Muscle layer of duodenum (tissue), 2 donors: ENCODE measurements around the gene SAV1.

ENCODE experiments used
- H3K27ac ChIP-seq: one replicate; pipeline ENCODE4 v1.7.0; 2013; ENCODE audit warnings: mild to moderate bottlenecking, low read length
- H3K27me3 ChIP-seq: one replicate; pipeline ENCODE4 v1.7.0; 2013; ENCODE audit warnings: low read depth, mild to moderate bottlenecking, control low read depth, low read length
- H3K36me3 ChIP-seq, 2 donors: one replicate each; pipeline ENCODE4 v1.7.0; 2013; ENCODE audit warnings: low read length in 2 of 2, control low read depth in 1 of 2, mild to moderate bottlenecking in 1 of 2; ENCODE audit not compliant: insufficient read depth in 2 of 2, control insufficient read depth in 1 of 2
- H3K4me1 ChIP-seq, 2 donors: one replicate each; pipeline ENCODE4 v1.7.0; 2013; ENCODE audit warnings: low read length in 2 of 2, mild to moderate bottlenecking in 2 of 2, control low read depth in 1 of 2, moderate library complexity in 1 of 2; ENCODE audit not compliant: insufficient read depth in 2 of 2, control insufficient read depth in 1 of 2
- H3K4me3 ChIP-seq, 2 donors: one replicate each; pipeline ENCODE4 v1.7.0; 2013; ENCODE audit warnings: low read length in 2 of 2, low read depth in 1 of 2, mild to moderate bottlenecking in 1 of 2
- H3K9me3 ChIP-seq, 2 donors: one replicate each; pipeline ENCODE4 v1.7.0; 2013; ENCODE audit warnings: low read length in 2 of 2, control low read depth in 1 of 2, mild to moderate bottlenecking in 1 of 2; ENCODE audit not compliant: control insufficient read depth in 1 of 2
- donor health status: healthy.

The SAV1 gene

DNA sequence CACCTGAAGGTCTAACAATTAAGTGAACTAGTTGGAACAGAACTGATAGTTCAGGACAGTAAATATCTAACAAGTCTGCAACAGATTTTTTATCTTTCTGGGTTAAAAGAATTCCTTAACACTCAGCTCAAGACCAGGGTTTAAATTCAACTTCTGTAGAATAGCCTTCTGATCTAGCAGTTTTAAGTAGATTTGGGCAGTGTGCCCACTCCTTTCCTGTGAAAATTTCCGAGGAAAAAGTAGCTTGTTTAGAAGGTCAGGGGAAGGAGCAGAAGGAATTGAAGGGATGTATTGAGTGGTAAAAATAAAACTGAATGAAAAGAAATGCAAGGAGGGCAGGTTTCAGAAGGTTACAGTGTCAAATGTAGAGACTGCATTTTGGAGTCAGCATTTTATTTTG is 62.3 kb downstream of the SAV1 start:
- no peaks in the 10 kb centered on the region for H3K9me3 ChIP-seq
- no peak overlapping the region for H3K27ac ChIP-seq
- peaks cover 0 to 3% of the 10 kb centered on the region in 2 donors for H3K36me3 ChIP-seq
- no peak overlapping the region for H3K4me3 ChIP-seq
- no peaks in the 10 kb centered on the region for H3K27me3 ChIP-seq
- H3K4me1 ChIP-seq = no peaks in the 10 kb centered on the region

DNA sequence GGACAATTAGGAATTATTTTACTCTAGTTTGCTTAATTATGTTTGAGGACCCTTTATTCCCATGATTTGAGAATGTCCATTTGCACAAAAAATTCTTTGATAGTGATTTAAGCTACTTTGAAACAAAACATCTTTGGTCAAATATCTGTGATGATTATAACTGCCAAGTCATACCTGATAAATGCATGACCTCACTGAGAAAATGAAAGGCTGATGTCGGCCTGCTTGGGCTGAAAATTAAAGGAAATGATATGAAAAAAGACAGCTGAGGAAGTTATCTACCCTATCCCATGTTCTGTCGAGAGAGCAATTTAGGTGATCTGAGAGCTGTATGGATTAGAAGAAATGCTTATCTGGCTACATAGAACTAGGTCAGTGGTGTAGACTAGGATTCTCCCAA is 64.5 kb downstream of the SAV1 start:
- H3K9me3 ChIP-seq = no peaks in the 10 kb centered on the region

DNA sequence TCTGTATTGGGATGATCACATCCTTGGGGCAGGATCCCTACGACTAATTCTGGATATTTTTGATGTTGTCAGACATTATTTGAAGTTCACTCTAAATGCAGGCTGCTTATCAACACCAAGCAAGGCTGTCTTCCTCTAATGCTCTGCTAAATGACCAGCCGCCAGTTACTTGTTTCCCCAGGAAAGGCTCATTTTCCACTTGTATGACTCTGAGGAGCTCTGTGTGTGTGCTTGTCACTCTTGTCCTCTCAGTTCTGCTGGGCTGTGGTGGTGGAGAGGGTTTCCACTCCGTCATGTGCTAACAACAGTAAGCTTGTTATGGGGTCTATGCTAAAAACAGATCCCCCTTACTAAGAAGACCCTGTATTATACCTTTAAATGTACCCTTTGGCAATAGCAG is 66.1 kb downstream of the SAV1 start:
- H3K27me3 ChIP-seq = no peaks in the 10 kb centered on the region
- no peaks in the 10 kb centered on the region for H3K4me1 ChIP-seq
- H3K27ac ChIP-seq = no peak overlapping the region
- H3K4me3 ChIP-seq = no peak overlapping the region
- no peaks in the 10 kb centered on the region for H3K9me3 ChIP-seq
- peaks cover 0 to 3% of the 10 kb centered on the region in 2 donors for H3K36me3 ChIP-seq

More for the DNA sequence above, 64.5 kb downstream of the SAV1 start:
- H3K27ac ChIP-seq = no peak overlapping the region
- H3K4me1 ChIP-seq = no peaks in the 10 kb centered on the region
- no peaks in the 10 kb centered on the region for H3K27me3 ChIP-seq
- H3K36me3 ChIP-seq = peaks cover 0 to 3% of the 10 kb centered on the region in 2 donors
- no peak overlapping the region for H3K4me3 ChIP-seq

DNA sequence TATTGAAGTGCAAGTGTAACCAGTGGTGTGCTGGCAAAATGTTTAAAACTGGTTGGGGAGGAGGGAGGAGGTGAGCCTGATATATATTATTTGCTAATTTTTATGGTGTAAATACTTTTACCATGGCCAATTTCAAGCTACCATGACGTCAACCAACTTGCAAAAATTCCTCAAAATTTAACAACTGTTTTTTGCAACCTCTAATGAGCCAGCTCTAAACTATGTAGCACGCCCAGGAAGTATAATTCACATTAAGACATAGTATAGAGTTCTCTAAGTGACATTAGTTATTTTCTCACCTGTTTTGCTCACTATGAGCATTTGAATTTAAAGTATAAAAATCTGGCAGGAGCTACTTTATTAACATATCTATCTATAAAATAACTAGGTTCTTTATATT is 66.7 kb downstream of the SAV1 start:
- no peak overlapping the region for H3K27ac ChIP-seq
- H3K27me3 ChIP-seq = no peaks in the 10 kb centered on the region
- H3K9me3 ChIP-seq = no peaks in the 10 kb centered on the region

DNA sequence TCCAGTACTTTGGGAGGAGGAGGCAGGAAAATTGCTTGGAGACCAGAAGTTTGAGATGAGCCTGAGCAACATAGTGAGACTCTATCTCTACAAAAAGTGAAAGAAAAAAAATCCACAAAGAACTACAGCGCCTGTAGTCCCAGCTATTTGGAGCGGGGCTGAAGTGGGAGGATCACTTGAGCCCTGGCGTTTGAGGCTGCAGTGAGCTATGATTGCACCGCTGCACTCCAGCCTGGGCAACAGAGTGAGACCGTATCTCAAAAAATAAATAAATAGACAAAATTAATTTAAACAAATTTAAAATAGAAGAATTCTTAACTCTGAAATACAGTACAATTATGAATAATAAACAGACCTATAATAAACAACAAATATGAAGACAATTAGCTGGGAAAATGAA is 67.3 kb downstream of the SAV1 start:
- H3K9me3 ChIP-seq = no peaks in the 10 kb centered on the region
- no peaks in the 10 kb centered on the region for H3K4me1 ChIP-seq
- peaks cover 0 to 3% of the 10 kb centered on the region in 2 donors for H3K36me3 ChIP-seq
- H3K27ac ChIP-seq = no peak overlapping the region
- no peaks in the 10 kb centered on the region for H3K27me3 ChIP-seq
- H3K4me3 ChIP-seq = no peak overlapping the region

More for the DNA sequence above, 66.7 kb downstream of the SAV1 start:
- Histone ChIP-seq H3K4me3 (no peak overlapping the region), H3K36me3 (peaks cover 0 to 3% of the 10 kb centered on the region in 2 donors), H3K4me1 (no peaks in the 10 kb centered on the region)

DNA sequence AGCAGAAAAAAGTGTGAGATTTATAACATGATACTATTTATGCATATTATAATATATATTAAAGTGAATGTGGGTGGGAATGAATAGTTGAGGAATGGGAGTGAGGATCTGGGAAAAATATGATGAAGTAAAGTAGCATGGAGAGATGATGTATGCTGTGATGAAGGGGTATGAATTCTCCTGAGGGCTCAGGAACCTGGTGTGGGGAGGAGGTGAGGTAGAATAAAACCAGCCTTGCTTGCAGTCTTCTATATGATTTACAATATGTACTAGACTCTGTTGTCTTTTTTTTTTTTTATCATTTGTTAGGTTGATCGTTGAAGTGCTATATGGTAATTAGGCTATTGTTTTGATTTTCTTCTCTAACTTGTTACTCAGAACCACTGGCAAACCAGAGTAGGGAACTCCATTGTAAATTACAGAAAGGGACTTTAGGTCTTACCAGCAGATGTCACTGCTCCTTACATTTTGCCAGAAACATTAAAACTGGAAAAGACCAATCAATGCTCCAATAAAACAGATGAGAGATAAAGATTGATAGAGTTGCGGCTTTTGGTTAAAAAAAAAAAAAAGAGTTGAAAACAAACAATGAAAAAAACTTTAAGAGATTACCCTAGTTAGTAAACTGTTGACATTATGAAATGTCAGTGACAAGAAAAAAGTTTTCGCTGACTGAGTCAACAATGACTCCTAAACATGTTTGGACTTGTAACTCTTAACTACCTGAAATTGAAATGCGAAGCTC is 68.2 kb downstream of the SAV1 start:
- no peaks in the 10 kb centered on the region for H3K27me3 ChIP-seq
- H3K9me3 ChIP-seq = no peaks in the 10 kb centered on the region
- peaks cover 0 to 7% of the 10 kb centered on the region in 2 donors for H3K36me3 ChIP-seq
- H3K4me1 ChIP-seq = no peaks in the 10 kb centered on the region
- H3K4me3 ChIP-seq = no peak overlapping the region
- H3K27ac ChIP-seq = no peak overlapping the region

DNA sequence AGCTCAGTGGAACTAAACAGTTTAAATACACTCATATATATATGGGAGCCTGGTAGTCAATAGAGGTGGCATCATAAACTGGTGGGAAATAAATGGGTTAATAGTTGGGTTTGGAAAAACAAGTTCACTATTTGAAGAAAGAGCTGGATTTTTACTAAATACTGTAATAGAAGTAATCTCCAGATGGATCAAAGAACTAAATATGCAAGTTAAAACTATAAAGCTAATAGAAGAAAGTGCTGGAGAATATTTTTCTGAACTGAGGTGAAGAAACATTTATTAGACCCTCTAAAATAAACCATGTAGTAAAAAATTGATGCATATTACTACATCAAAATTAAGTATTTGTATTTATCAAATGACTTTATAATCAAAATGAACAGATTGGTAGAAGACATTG is 69.3 kb downstream of the SAV1 start:
- H3K36me3 ChIP-seq = peaks cover 0 to 11% of the 10 kb centered on the region in 2 donors
- no peaks in the 10 kb centered on the region for H3K9me3 ChIP-seq
- H3K4me3 ChIP-seq = no peak overlapping the region
- no peak overlapping the region for H3K27ac ChIP-seq
- H3K4me1 ChIP-seq = no peaks in the 10 kb centered on the region
- no peaks in the 10 kb centered on the region for H3K27me3 ChIP-seq

DNA sequence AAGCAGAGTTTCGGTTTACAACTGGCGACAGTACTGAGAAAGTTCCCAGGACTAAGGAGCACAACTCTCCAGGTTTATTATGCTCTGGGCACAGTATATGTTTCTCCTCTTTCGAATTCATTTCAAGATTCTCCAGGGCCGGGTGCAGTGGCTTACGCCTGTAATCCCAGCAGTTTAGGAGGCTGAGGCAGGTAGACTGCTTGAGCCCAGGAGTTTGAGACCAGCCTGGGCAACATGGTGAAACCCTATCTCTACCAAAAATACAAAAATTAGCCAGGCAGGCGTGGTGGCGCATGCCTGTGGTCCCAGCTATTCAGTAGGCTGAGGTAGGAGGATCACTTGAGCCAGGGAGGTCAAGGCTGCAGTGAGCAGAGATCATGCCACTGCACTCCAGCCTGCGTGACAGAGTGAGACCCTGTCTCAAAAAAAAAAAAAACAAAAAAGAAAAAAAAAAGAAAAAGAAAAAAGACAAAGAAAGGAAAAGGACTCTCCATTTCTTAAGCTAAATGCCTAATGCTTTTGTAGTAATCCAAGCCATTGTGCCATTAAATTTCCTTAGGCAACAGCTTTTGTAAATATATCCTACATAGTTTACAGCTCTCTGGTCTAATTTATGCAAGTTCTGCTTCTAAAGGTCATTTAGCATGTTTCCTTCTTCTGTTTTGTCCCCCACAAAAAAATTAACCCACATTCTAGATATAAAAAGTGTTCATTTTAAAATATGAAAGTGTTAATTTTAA is 73.4 kb downstream of the SAV1 start:
- no peak overlapping the region for H3K4me3 ChIP-seq
- no peaks in the 10 kb centered on the region for H3K4me1 ChIP-seq
- H3K27ac ChIP-seq = no peak overlapping the region
- H3K9me3 ChIP-seq = no peaks in the 10 kb centered on the region
- no peaks in the 10 kb centered on the region for H3K27me3 ChIP-seq
- peaks cover 4 to 8% of the 10 kb centered on the region in 2 donors for H3K36me3 ChIP-seq

DNA sequence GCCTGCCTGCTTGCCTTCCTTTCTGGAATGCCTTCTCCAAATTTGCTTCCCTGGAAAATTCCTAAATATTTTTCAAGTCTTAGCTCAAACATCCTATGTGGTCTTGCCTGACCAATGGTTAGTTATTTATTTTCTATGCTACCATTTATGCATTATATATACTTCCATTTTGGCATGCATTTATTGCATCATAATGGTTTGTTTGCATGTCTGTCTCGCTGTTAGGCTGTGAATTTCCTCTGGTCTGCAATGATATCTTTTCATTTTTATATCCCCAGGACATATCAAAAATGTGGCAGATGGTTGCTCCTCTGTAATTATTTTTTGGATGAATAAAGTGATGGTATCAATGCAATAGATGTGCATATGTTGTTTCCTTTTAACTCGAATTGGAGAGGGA is 77.6 kb downstream of the SAV1 start:
- H3K27me3 ChIP-seq = no peaks in the 10 kb centered on the region
- no peak overlapping the region for H3K27ac ChIP-seq
- no peaks in the 10 kb centered on the region for H3K9me3 ChIP-seq
- no peaks in the 10 kb centered on the region for H3K4me1 ChIP-seq
- no peak overlapping the region for H3K4me3 ChIP-seq
- H3K36me3 ChIP-seq = peaks cover 4 to 7% of the 10 kb centered on the region in 2 donors
